GM04503 (cell line): Measurements from ENCODE around the gene GFOD2.
"Not testable (repeated sequence)": the region's sequence is repeated elsewhere in the genome, so short reads cannot be mapped to it uniquely, and the experiment has no call there.

Experiments
- DNase-seq: peaks from one replicate; pipeline ENCODE4 v3.0.0-alpha.2; 2012; ENCODE audit warnings: low read depth

The GFOD2 gene

GRCh38 chr16:67704110-67704509 is 15.0 kb downstream of the GFOD2 start:
- DNase-seq: no peak

GRCh38 chr16:67703626-67704025 is 15.5 kb downstream of the GFOD2 start:
- DNase-seq: no peak

GRCh38 chr16:67702130-67702529 is 17.0 kb downstream of the GFOD2 start:
- DNase-seq: no peak

- no peak for DNase-seq
These were observed 17.7 kb downstream of the GFOD2 start for GRCh38 chr16:67701420-67701819.

- DNase-seq: no peak
These were observed 19.9 kb downstream of the GFOD2 start for GRCh38 chr16:67699265-67699664.

GRCh38 chr16:67697422-67698185 is 21.5 kb downstream of the GFOD2 start:
- no peak for DNase-seq

- DNase-seq: no peak
These were observed 24.5 kb downstream of the GFOD2 start for GRCh38 chr16:67694611-67695010.

GRCh38 chr16:67693517-67694285 is 25.4 kb downstream of the GFOD2 start:
- DNase-seq: not testable (repeated sequence)

GRCh38 chr16:67685388-67686112 is 33.6 kb downstream of the GFOD2 start:
- no peak for DNase-seq

- DNase-seq: no peak
These were observed 35.3 kb downstream of the GFOD2 start for GRCh38 chr16:67683767-67684166.

- DNase-seq: no peak
These were observed 38.9 kb downstream of the GFOD2 start for GRCh38 chr16:67679935-67680897.

GRCh38 chr16:67678354-67679023 is 40.6 kb downstream of the GFOD2 start:
- DNase-seq: no peak

- DNase-seq: no peak
These were observed 41.4 kb downstream of the GFOD2 start for GRCh38 chr16:67677712-67678111.

- DNase-seq: no peak
These were observed 42.2 kb downstream of the GFOD2 start for GRCh38 chr16:67676939-67677338.

GRCh38 chr16:67676516-67676915 is 42.6 kb downstream of the GFOD2 start:
- no peak for DNase-seq

GRCh38 chr16:67675999-67676398 is 43.1 kb downstream of the GFOD2 start:
- DNase-seq: no peak

- no peak for DNase-seq
These were observed 43.6 kb downstream of the GFOD2 start for GRCh38 chr16:67675579-67675935.

- DNase-seq: no peak
These were observed 44.1 kb downstream of the GFOD2 start for GRCh38 chr16:67674851-67675578.

GRCh38 chr16:67673712-67674580 is 45.2 kb downstream of the GFOD2 start:
- DNase-seq: no peak
